ENCODE measurements around the gene TRIM6.
A peak's percentile ranks its signal among the peaks of the same experiment; 100 is the strongest.
"Not testable (repeated sequence)": the region's sequence is repeated elsewhere in the genome, so short reads cannot be mapped to it uniquely, and the experiment has no call there.

Gene TRIM6

DNA sequence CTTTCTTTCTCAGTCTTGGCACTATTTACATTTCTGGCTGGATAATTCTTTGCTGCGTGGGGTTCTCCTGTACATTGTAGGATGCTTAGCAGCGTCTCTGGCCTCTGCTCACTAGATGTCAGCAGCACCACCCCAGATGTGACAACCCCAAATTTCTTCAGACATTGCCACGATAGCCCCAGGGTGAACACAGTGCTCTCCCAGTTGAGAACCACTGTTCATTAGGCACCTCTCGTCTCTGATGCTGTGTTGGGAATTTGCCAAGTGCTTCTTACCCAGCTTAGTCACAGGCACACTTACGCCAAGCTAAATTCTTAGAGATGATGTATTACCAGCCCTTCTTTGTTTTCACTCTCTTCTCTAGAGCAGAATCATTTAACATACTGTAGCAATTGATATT, 9.4 kb downstream of the TRIM6 start:
- DNase-seq: no peak

DNA sequence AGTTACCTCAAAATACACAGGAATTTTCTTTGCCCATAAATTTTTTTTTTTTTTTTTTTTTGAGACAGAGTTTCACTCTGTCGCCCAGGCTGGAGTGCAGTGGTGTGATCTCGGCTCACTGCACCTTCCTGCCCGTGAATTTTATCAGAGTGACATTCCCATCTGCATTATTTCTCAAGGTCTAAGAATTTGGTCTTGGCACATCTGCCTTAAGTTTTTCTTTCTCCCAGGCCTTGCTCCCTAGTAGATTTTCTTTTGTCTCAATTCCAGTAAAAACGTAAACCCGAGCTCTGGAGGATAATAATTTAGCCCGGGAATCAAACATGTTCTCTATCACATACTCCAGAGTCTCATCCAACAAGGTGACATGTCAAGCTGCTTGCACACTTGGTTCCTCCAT, 12.4 kb downstream of the TRIM6 start:
- no peak for DNase-seq

DNA sequence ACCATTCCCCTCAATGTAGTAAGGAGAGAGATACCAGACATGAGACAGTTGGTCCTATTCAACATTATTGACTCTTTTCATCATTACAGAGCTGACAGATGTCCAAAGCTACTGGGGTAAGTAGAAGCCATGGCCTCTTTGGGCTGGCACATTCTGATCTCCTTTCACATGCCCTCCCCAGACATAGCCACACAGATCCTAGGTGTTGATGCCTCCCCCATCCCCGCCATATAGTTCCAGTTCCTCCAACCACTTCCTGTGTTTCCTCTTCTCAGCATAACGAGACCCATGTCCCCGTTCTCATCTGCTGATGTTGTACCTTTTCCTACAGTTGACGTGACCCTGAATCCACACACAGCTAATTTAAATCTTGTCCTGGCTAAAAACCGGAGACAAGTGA, 14.0 kb downstream of the TRIM6 start:
- no peak for DNase-seq

DNA sequence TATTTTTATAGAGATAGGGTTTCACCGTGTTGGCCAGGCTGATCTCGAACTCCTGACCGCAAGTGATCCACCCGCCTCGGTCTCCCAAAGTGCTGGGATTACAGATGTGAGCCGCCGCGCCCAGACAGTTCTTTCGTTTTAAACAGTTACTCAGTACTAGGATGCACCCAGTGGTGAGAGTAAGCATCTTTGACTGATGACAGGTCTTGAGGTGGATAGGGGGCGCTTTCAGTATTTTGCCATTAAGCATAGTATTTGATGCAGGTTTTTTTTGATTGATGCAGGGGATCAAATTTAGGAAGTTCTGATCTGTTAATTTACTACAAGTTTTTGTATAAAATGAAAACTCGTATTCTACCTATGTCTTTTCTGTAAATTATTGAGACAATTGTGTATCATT, 15.2 kb downstream of the TRIM6 start:
- no peak for DNase-seq

DNA sequence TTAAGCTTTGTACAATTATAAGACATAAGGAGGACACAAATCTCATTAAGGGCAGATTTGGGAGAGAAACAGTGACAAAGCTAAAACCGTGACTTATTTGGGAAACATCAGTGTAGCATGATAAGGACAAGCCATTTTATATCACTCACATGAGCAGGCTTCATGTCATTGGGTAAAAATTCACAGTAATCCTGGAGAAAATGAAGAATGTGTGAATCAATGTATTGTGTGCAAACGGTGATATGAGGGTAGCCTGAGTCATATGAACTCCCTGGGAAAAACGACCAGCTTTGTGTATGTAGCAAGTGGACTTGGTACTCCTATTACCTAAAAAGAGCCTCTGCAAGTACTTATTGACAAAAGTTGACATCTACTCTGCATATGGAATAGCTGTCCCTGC, 22.4 kb downstream of the TRIM6 start:
- DNase-seq: no peak

DNA sequence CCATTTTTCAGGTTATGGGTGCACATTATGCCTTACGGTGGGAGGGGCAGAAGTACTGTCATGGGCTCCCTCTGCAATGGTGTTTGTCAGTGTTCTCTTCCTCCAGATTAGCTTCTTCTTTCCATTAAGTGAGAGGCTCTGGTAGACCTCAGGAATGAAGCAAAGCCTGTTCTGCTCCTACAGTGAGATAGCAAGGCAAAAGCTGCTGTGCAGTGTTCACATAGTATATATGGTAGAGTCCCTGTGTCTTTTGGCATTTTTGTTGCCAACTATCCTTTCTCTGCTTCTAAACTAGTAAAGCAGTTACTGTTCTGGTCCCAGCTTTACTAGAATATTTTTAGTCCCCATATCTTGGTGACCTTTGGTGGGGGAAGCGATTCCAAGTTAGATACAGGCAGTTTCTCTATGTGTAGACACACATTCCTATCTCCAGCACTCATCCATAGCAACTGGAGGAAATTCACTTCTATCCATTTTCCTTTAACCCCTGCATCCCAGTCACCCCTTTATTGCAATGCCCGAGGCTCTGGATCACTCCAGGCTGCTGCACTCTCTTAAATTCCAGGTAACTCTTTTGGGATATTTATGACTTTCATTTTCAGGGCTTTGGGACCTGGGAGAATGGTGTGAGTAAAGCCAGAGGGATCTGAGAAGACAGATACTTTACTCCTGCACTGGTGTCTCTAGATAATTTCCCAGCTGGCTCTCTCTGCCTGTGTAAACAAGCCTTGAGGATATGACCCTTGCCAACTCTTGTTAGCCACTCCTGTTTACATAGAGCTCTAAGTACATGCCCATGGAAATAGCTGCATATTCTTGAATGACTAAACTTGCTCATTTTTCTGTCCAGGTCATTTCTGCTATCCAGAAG, 24.4 kb downstream of the TRIM6 start:
- no peak for DNase-seq

DNA sequence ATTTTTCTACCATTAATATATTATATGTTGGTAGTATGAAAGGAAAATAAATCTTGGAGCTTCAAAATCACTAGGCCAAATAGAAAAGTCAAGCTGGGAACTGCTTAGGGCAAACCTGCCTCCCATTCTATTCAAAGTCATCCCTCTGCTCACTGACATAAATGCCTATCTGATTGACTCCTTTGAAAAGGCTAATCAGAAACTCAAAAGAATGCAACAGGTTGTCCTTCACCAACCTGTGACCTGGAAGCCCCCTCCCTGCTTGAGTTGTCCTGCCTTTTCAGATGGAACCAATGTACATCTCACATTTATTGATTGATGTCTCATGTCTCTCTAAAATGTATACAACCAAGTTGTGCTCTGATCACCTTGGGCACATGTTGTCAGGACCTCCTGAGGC, 25.1 kb downstream of the TRIM6 start:
- DNase-seq: no peak

DNA sequence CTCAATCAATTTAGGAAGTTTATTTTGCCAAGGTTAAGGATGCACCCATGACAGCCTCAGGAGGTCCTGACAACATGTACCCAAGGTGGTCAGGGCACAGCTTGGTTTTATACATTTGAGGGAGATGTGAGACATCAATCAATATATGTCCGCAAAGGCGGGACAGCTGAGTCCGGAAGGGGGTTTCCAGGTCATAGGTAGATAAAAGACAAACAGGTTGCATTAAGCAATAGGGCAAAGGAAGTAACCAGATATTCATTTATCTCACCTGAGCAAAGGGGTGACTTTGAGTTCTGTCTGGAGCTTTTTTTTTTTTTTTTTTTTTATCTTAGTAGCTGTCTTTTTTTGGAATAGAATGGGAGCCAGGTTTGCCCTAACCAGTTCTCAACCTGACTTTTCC, 26.4 kb downstream of the TRIM6 start:
- DNase-seq: no peak

DNA sequence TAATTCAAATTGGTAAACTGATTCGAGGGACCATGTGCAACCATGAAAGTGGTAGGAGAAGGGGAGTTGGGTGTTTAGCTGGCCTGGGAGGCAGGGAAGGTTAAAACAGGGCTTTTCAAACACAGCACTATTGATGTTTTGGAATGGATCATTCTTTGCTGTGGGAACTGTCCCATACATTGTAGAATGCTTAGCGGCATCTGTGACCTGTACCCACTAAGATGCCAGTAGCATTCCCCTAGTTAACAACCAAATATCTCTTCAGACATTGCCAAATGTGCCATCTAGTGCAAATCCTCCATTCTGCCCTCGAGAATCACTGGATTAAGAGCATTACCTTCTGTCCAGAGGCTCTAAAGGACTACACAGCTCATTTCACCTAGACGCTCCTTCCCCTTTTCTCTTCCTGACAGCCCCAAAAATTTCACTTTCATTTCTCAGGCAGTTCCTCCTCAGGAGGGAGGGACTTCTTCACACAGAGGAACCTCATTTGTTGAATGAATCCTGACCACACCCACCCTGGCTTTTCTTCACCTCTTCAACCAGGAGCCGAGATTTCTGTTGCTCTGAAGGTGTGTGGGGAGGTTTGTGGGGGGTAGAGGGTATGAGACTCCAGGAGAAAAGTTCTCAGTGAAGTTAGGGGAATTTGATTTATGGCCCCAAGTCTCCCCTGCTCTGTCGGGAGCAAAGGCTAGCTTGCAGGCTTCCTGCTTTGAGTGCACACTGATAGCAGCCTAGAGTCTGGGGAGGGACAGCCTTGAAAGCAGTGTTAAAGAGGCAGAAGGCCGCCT, 28.2 kb downstream of the TRIM6 start, which contains the start of gene TRIM34:
Gene TRIM34 (plus strand): TSS at position 513 of the 791 bp plus-strand sequence. CDS start 7,331 bp downstream, outside the sequence.
- peak; percentile 80 for DNase-seq

DNA sequence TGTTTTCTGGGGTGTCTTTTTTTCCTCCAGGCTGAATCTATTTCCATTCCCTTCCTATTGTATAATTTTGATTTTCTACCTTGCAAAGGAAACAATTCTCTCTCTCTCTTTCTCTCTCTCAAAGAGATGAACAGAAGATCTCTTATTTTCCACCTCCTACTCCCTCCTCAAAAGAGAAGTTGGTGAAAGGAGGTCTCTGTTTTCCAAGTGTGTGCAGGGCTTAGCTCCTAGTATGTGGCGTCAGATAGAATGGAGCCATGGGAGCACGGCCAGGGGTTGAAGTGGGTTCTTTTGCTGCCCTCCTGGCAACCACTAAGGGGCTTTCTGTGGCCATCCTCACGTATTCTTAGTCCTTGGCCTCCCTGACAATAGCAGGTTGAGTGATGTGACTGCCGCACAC, 28.8 kb downstream of the TRIM6 start:
- no peak for DNase-seq

DNA sequence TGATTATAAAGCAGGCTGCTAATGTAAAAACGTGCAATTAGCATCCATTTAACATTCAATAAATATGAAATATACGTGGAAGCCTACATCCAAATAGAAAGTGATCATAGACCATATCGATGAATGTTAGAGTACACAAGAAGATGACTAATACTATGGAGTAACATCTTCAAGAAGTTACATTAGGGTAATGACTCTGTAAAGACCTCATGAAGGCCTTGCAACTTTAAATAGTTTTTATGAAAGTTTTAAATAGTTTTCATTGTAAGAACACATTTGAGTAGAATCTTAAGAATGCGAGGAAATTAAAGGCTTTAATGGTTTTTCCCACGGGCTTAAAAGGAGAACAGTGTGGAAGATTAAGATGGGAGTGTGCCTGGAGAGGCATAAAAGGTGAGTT, 29.8 kb downstream of the TRIM6 start:
- no peak for DNase-seq

DNA sequence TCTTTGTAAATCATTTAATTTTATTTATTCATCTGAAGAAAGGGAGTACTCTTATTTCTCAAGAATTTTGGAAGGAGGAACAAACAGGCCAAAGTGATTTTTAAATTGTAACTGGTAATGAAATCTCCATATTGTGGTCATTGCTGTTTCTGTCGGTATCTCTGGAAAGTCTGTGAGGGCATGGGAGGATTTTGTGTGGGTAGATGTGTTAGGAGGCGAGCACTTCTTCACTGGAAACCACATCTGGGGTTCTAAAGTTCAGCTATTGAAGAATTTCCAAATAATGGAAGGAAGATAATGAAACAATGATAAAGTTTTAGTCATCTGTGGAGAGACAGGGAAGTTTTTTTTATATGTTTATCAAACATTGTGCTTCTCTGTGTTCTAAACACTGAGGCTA, 35.0 kb downstream of the TRIM6 start:
- no peak for DNase-seq

DNA sequence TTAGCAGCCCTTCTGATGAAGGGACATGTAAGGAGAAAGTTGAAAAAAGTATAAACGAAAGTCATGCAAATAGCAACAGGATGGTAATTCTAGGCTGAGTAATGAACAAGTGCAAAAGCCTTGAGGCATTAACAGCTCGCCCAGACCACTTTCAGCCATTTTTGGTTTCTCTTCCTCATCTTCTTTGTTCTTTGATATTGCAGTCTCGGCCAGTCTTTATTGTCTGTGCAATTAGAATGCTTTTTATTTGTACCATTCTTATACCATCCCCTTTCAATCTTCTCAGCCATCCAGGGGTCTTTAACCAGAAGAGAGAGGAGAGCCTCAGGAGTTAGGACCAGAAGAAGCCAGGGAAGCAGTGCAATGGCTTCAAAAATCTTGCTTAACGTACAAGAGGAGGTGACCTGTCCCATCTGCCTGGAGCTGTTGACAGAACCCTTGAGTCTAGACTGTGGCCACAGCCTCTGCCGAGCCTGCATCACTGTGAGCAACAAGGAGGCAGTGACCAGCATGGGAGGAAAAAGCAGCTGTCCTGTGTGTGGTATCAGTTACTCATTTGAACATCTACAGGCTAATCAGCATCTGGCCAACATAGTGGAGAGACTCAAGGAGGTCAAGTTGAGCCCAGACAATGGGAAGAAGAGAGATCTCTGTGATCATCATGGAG, 35.7 kb downstream of the TRIM6 start:
- no peak for DNase-seq

DNA sequence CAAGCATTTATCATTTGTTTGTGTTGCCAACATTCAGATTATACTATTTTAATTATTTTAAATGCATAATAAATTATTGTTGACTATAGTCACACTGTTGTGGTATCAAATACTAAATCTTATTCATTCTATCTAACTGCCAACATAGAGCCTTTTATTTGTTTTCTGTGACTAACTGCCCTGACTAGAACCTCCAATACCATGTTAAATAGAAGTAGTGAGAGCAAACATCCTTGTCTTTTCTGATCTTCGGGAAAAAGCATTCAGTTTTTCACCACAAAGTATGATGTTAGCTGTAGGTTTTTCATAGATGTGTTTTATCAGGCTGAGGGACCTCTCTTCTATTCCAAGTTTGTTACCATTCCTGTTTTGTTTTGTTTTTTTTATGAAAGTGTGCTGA, 43.5 kb downstream of the TRIM6 start:
- DNase-seq: no peak

DNA sequence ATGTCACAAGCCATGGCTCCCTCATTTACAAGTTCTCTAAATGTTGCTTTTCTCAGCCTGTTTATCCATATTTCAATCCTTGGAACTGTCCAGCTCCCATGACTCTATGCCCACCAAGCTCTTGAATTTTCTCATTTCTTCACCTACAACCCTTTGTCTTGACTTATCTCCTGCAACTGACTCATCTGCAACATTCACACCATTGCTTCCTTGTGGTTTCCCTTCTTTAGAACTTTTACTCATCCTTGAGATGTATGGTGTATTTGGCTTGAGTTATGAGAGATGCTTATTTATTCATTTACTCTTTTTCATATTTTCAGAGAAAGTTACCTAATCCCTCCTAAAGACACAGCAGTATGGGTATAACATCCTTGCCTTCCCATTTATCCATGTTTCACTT, 47.1 kb downstream of the TRIM6 start:
- no peak for DNase-seq

DNA sequence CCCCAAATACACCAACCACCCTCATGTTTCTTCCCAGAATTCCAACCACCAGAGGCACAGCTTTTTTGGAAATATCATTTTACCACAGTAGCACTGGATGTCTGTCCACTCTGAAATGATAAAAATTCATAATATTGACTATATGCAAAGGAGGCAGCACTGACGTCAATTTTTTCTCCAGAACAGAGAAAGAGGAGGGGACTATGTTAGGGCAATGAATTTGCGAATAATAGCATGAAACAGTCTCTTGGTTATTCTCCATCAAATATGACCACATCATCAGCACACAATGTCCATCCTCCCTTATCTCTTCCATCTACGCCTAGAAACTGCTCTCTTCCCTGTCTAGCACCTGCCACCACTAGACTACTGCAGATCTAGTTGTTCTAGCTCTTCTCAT, 49.7 kb downstream of the TRIM6 start:
- DNase-seq: no peak

DNA sequence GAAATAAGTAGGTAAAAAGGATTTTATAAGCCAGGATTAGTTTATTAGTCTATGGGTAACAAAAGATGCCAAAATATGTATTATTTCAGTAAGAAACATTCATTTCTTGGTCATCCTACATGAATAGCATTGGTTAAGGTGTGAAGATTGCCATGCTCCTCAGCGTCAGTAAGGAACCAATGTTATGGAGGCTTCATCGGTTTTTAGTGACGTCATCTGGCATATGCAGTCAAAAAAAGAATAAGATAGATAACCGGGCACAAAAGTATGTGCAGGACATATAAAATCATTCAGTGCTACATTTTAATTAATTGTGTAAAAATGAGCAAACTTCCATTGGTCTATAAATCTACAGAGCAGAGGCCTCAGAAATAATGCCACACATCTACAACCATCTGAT, 59.0 kb downstream of the TRIM6 start:
- DNase-seq: no peak

DNA sequence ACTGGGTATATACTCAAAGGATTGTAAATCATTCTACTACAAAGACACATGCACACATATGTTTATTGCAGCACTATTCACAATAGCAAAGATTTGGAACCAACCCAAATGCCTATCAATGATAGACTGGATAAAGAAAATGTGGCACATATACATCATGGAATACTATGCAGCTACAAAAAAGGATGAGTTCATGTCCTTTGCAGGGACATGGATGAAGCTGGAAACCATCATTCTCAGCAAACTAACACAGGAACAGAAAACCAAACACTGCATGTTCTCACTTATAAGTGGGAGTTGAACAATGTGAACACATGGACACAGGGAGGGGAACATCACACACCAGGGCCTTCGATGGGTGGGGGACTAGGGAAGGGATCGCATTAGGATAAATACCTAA, 60.5 kb downstream of the TRIM6 start:
- not testable (repeated sequence) for DNase-seq

DNA sequence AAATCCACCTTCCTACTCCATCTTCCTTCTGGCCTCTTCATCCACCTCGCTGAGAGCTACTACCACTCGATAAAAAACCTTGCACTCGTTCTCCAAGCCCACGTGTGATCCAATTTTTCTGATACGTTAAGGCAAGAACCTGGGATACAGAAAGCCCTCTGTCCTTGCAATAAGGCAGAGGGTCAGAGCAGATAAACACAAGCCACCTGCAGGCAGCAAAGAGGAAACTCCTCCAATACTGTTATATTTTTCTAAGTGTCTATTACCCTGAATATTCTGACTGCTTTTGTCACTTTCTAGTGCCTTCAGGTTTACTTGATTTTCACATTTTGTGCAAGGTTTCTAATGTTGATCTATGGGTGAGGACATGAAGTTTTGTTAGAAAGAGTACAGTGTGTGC, 61.9 kb downstream of the TRIM6 start:
- DNase-seq: no peak

Measured in CD4-positive, alpha-beta T cell treated with Interleukin-21 for 1 hour (primary cell).